EL (cell line): ENCODE measurements around the gene HOXC11.

ENCODE experiments used
- DNase-seq: peaks from one replicate; pipeline ENCODE4 v3.0.0-alpha.2; 2016

HOXC11 gene

GRCh38 chr12:53960187-53961024 is 12.5 kb upstream of the HOXC11 start:
- no peak for DNase-seq

- DNase-seq: no peak
These were observed 11.7 kb upstream of the HOXC11 start for GRCh38 chr12:53961025-53961761.

- DNase-seq: no peak
These were observed 9.9 kb upstream of the HOXC11 start for GRCh38 chr12:53963005-53963404.

GRCh38 chr12:53963434-53964314 is 9.3 kb upstream of the HOXC11 start:
- peak; percentile 50 for DNase-seq

GRCh38 chr12:53964315-53964713 is 8.6 kb upstream of the HOXC11 start:
- DNase-seq: no peak

- DNase-seq: peak; percentile 81
These were observed 7.4 kb upstream of the HOXC11 start for GRCh38 chr12:53965281-53966084.

GRCh38 chr12:53966085-53966384 is 6.9 kb upstream of the HOXC11 start:
- DNase-seq: no peak

GRCh38 chr12:53966385-53967133 is 6.4 kb upstream of the HOXC11 start:
- peak; percentile 54 for DNase-seq

GRCh38 chr12:53967421-53967925 is 5.5 kb upstream of the HOXC11 start:
- peak; percentile 71 for DNase-seq

- DNase-seq: peak; percentile 59
These were observed 4.5 kb upstream of the HOXC11 start for GRCh38 chr12:53968214-53969127.

GRCh38 chr12:53969588-53970259 is 3.2 kb upstream of the HOXC11 start:
- DNase-seq: no peak

- no peak for DNase-seq
These were observed 2.5 kb upstream of the HOXC11 start for GRCh38 chr12:53970451-53970850.

- no peak for DNase-seq
These were observed 1.8 kb upstream of the HOXC11 start for GRCh38 chr12:53971129-53971528.

- DNase-seq: no peak
These were observed 1.2 kb upstream of the HOXC11 start for GRCh38 chr12:53971686-53972085.

- peak; percentile 64 for DNase-seq
These were observed 699 bp upstream of the HOXC11 start for GRCh38 chr12:53972152-53972702.

GRCh38 chr12:53973236-53974042 is 513 bp downstream of the HOXC11 start:
- DNase-seq: peak; percentile 63

GRCh38 chr12:53974084-53975063 is 1.4 kb downstream of the HOXC11 start, which contains the start of gene HOTAIR:
Gene HOTAIR (minus strand): TSS chr12:53974954.
- peak; percentile 79 for DNase-seq
